Stimulated activated CD4-positive, alpha-beta T cell treated with anti-CD3 and anti-CD28 coated beads, Interleukin-4, amount 100 ng/mL, for 1 hour (primary cell): ENCODE results near the gene SPDYE3.
"Not testable (repeated sequence)": the region's sequence is repeated elsewhere in the genome, so short reads cannot be mapped to it uniquely, and the experiment has no call there.

ENCODE experiments used
- DNase-seq: peaks from one replicate; pipeline ENCODE4 v3.0.0-alpha.2; 2020

SPDYE3 gene

GRCh38 chr7:100307402-100307801 is at the start of gene SPDYE3:
TSS of gene SPDYE3 (plus strand) at chr7:100307702. CDS start at chr7:100307886, 184 bp downstream.
- not testable (repeated sequence) for DNase-seq

- not testable (repeated sequence) for DNase-seq
Observed at GRCh38 chr7:100259984-100260383, 47.5 kb upstream of the SPDYE3 start.

GRCh38 chr7:100262896-100263295 is 44.6 kb upstream of the SPDYE3 start:
- not testable (repeated sequence) for DNase-seq

- DNase-seq, result not testable (repeated sequence)
Observed at GRCh38 chr7:100264223-100264622, 43.3 kb upstream of the SPDYE3 start.

GRCh38 chr7:100264669-100265165 is 42.8 kb upstream of the SPDYE3 start:
- DNase-seq, result not testable (repeated sequence)

- DNase-seq, result not testable (repeated sequence)
Observed at GRCh38 chr7:100265851-100266250, 41.7 kb upstream of the SPDYE3 start.

GRCh38 chr7:100266576-100267354 is 40.7 kb upstream of the SPDYE3 start:
- DNase-seq, result no peak

GRCh38 chr7:100267648-100268047 is 39.9 kb upstream of the SPDYE3 start:
- no peak for DNase-seq

GRCh38 chr7:100268882-100269281 is 38.6 kb upstream of the SPDYE3 start:
- DNase-seq, result not testable (repeated sequence)

- not testable (repeated sequence) for DNase-seq
Observed at GRCh38 chr7:100269306-100270045, 38.0 kb upstream of the SPDYE3 start.

- DNase-seq, result not testable (repeated sequence)
Observed at GRCh38 chr7:100270046-100270918, 37.2 kb upstream of the SPDYE3 start.

GRCh38 chr7:100270941-100271593 is 36.4 kb upstream of the SPDYE3 start:
- peak; percentile 15 for DNase-seq

- DNase-seq, result peak; percentile 99
Observed at GRCh38 chr7:100271716-100272537, 35.6 kb upstream of the SPDYE3 start.

- not testable (repeated sequence) for DNase-seq
Observed at GRCh38 chr7:100272538-100272902, 35.0 kb upstream of the SPDYE3 start.

- no peak for DNase-seq
Observed at GRCh38 chr7:100275120-100275519, 32.4 kb upstream of the SPDYE3 start.

- DNase-seq, result not testable (repeated sequence)
Observed at GRCh38 chr7:100276126-100276525, 31.4 kb upstream of the SPDYE3 start.

- DNase-seq, result not testable (repeated sequence)
Observed at GRCh38 chr7:100282069-100282608, 25.4 kb upstream of the SPDYE3 start.

- DNase-seq, result not testable (repeated sequence)
Observed at GRCh38 chr7:100283147-100283546, 24.4 kb upstream of the SPDYE3 start.

- not testable (repeated sequence) for DNase-seq
Observed at GRCh38 chr7:100287191-100287969, 20.1 kb upstream of the SPDYE3 start.

GRCh38 chr7:100288258-100288657 is 19.2 kb upstream of the SPDYE3 start:
- not testable (repeated sequence) for DNase-seq
